SU-DHL-6 (cell line): ENCODE measurements around the gene DEFB113.

ENCODE experiments used
- CTCF ChIP-seq: fragments of 200-600 bp; sonication (generic); IDR thresholded peaks from one replicate; pipeline ENCODE4 v1.5.1; 2017; ENCODE audit warnings: antibody characterized with exemption, mild to moderate bottlenecking, low read length, moderate library complexity; ENCODE audit not compliant: insufficient read depth, poor library complexity, severe bottlenecking
- EZH2phosphoT487 ChIP-seq: fragments of 200-600 bp; sonication (generic), shearing (Covaris generic); conservative IDR thresholded peaks from 2 replicates; pipeline ENCODE4 v1.6.1; 2018; ENCODE audit warnings: mild to moderate bottlenecking, antibody characterized with exemption, low read length, moderate library complexity, mixed read lengths

- TF ChIP-seq CTCF (no peak), EZH2phosphoT487 (no peak)
Measured at GRCh38 chr6:49923826-49924225, 45.6 kb downstream of the DEFB113 start.
